ENCODE measurements around the gene ETV7.

Gene ETV7

GRCh38 chr6:36387440-36388303 is at the start of gene ETV7:
Gene ETV7 (minus strand): TSS chr6:36387669. CDS start chr6:36387541, 128 bp downstream.
- DNase-seq, result no peak
- TF ChIP-seq CTCF (IDR thresholded peaks at IDR 0.05; ENCODE audit: low read depth, low read length, missing control alignments), result no peak
- Histone ChIP-seq H3K27me3 (replicated peaks) (peaks cover 2% of the 10 kb centered on the region), H3K27ac (no peak within 1 kb of the TSS), H3K4me3 (ENCODE audit: low read depth, low read length) (peak within 1 kb of the TSS; percentile 60), H3K36me3 (replicated peaks) (no peaks in the 10 kb centered on the region)
- in situ Hi-C loops (cut with HindIII; ENCODE audit: low pct_ligation_motif_present, low sequenced_read_pairs), result no loop called here

- no peak for TF ChIP-seq CTCF (IDR thresholded peaks at IDR 0.05; ENCODE audit: low read depth, low read length, missing control alignments)
- no peak overlapping the region for H3K4me3 ChIP-seq (ENCODE audit: low read depth, low read length)
- in situ Hi-C loops (cut with HindIII; ENCODE audit: low pct_ligation_motif_present, low sequenced_read_pairs), result no loop called here
- H3K27me3 ChIP-seq (replicated peaks), result no peaks in the 10 kb centered on the region
- peak; percentile 57 for DNase-seq
- H3K27ac ChIP-seq, result peak overlapping the region; percentile 71
- H3K36me3 ChIP-seq (replicated peaks), result no peaks in the 10 kb centered on the region
These were observed 49.0 kb upstream of the ETV7 start for GRCh38 chr6:36436466-36436865.

- H3K27me3 ChIP-seq (replicated peaks), result no peaks in the 10 kb centered on the region
- H3K27ac ChIP-seq, result peak overlapping the region; percentile 84
- no peaks in the 10 kb centered on the region for H3K36me3 ChIP-seq (replicated peaks)
- DNase-seq, result peak; percentile 31
- no peak overlapping the region for H3K4me3 ChIP-seq (ENCODE audit: low read depth, low read length)
- in situ Hi-C loops (cut with HindIII; ENCODE audit: low pct_ligation_motif_present, low sequenced_read_pairs), result no loop called here
- no peak for TF ChIP-seq CTCF (IDR thresholded peaks at IDR 0.05; ENCODE audit: low read depth, low read length, missing control alignments)
These were observed 44.7 kb upstream of the ETV7 start for GRCh38 chr6:36432151-36432671.

- TF ChIP-seq CTCF (IDR thresholded peaks at IDR 0.05; ENCODE audit: low read depth, low read length, missing control alignments), result no peak
- no peak overlapping the region for H3K4me3 ChIP-seq (ENCODE audit: low read depth, low read length)
- H3K27me3 ChIP-seq (replicated peaks), result no peaks in the 10 kb centered on the region
- in situ Hi-C loops (cut with HindIII; ENCODE audit: low pct_ligation_motif_present, low sequenced_read_pairs), result no loop called here
- no peak for DNase-seq
- H3K36me3 ChIP-seq (replicated peaks), result no peaks in the 10 kb centered on the region
- H3K27ac ChIP-seq, result peak overlapping the region; percentile 84
These were observed 43.7 kb upstream of the ETV7 start for GRCh38 chr6:36431197-36431596.

- in situ Hi-C loops (cut with HindIII; ENCODE audit: low pct_ligation_motif_present, low sequenced_read_pairs), result no loop called here
- no peak for TF ChIP-seq CTCF (IDR thresholded peaks at IDR 0.05; ENCODE audit: low read depth, low read length, missing control alignments)
- Histone ChIP-seq H3K4me3 (ENCODE audit: low read depth, low read length) (no peak overlapping the region), H3K27me3 (replicated peaks) (no peaks in the 10 kb centered on the region), H3K36me3 (replicated peaks) (no peaks in the 10 kb centered on the region), H3K27ac (peak overlapping the region; percentile 84)
- peak; percentile 79 for DNase-seq
These were observed 42.9 kb upstream of the ETV7 start for GRCh38 chr6:36430351-36430750.

Data from brain microvascular endothelial cell (primary cell).